ENCODE results near the gene GNPTG. TPM values are rescaled to one million over a fixed set of nuclear protein-coding genes. Genes with fewer than 3 reads are reported as not detected.

GNPTG gene
- total and polyA plus RNA-seq, 2 of the 8 experiments (the other 6 are each of a cell fraction or from before 2014, with no cell fraction given), result 26.2 to 51.2 TPM

DNA sequence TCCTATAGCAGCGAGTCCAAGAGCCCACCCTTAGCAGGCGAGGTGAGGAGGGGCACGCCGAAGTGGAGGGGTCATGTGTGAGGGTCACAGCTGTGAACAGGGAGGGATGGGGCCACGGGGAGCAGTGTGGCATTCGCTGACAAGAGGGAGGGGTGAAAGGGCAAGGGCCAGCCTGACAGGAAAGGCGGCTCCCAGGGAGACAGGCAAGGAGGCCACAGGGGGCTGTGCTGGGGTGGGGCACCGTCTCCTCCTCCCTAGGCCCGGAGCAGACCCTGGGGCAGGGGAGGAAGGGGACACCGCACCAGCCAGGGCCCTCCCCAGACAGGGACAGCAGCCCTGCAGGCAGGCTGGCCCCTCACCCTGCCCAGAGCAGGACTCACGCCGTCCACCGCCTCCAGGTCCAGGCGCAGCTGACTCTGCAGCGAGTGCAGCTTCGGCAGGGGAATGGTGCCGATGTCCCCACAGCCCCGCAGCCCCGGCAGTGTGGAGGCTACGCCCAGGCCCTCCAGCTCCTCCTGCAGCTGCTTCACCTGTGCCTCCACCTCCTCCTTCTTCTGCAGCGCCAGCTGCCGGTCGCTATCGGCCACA lies 15.1 kb downstream of the GNPTG start:
- peaks cover 0 to 5% of the 10 kb centered on the region in 2 experiments; a peak in 1 of 4 replicates for H3K79me2 ChIP-seq (ENCODE audit: control insufficient read depth in 1 of 2, insufficient read depth in 2 of 2, low read length in 2 of 2)
- no peak for FAIRE-seq
- POLR2A ChIA-PET (ENCODE audit: partially characterized antibody), result interaction anchor here (0.6 to 6.6 kb wide), 3 partner anchors 8 to 41 kb away, joined by 3 to 44 read pairs (median 3); no protein-coding TSS in a partner anchor

More for the DNA sequence above, 15.1 kb downstream of the GNPTG start:
- Histone ChIP-seq H3K4me1 (replicated peaks in 1 of 4; ENCODE audit: control insufficient read depth in 3 of 4, insufficient read depth in 4 of 4, low read length in 3 of 4) (no peaks in the 10 kb centered on the region), H3K9me3 (ENCODE audit: insufficient read depth in 2 of 2, low read depth in 1 of 2, low read length in 1 of 2) (no peaks in the 10 kb centered on the region), H2AFZ (ENCODE audit: low read length) (no peak overlapping the region), H3K4ac (replicated peaks; ENCODE audit: insufficient read length, low read depth, low read length) (no peak overlapping the region), H2AK5ac (ENCODE audit: low read depth, low read length) (no peak overlapping the region), H2BK120ac (replicated peaks; ENCODE audit: low read depth, low read length) (no peak overlapping the region), H3K14ac (ENCODE audit: insufficient read length) (no peak overlapping the region), H3K9ac (replicated peaks in 1 of 4; ENCODE audit: extremely low read depth in 1 of 4, low read depth in 3 of 4, low read length in 3 of 4) (no peak overlapping the region), H4K5ac (ENCODE audit: insufficient read length, low read depth, low read length) (no peak overlapping the region), H3K23ac (ENCODE audit: insufficient read length) (no peak overlapping the region), H3K4me2 (ENCODE audit: insufficient read depth in 1 of 2, low read depth in 2 of 2, low read length in 2 of 2) (no peak overlapping the region), H4K8ac (ENCODE audit: extremely low read depth, insufficient read depth, low read length) (no peak overlapping the region; the same call in 1 of the 2 replicates), H3K27ac (ENCODE audit: low read depth, low read length) (no peak overlapping the region), H3K27me3 (replicated peaks in 1 of 4; ENCODE audit: control insufficient read depth in 3 of 4, extremely low read depth in 1 of 4, insufficient read depth in 3 of 4, low read length in 3 of 4) (no peaks in the 10 kb centered on the region), H3K23me2 (ENCODE audit: low read depth, low read length) (no peaks in the 10 kb centered on the region), H2BK20ac (ENCODE audit: low read length) (no peak overlapping the region), H3K18ac (ENCODE audit: extremely low read depth, low read length) (no peak overlapping the region), H3K4me3 (ENCODE audit: extremely low read depth in 1 of 4, insufficient read depth in 2 of 4, low read depth in 3 of 4, low read length in 4 of 4) (no peak overlapping the region), H3K56ac (replicated peaks; ENCODE audit: insufficient read length, low read depth, low read length) (no peak overlapping the region), H3K79me1 (ENCODE audit: low read depth, low read length) (peaks cover 5% of the 10 kb centered on the region; the same call in 1 of the 2 replicates), H2BK12ac (ENCODE audit: low read depth, low read length) (no peak overlapping the region), H3K36me3 (ENCODE audit: control insufficient read depth in 2 of 4, insufficient read depth in 4 of 4, low read length in 3 of 4) (peaks cover 13 to 50% (median 21%) of the 10 kb centered on the region in 4 experiments), H4K20me1 (replicated peaks in 1 of 2; ENCODE audit: control insufficient read depth in 1 of 2, insufficient read depth in 2 of 2, low read length in 2 of 2) (peaks cover 5 to 26% of the 10 kb centered on the region in 2 experiments), H2BK5ac (ENCODE audit: low read depth, low read length) (no peak overlapping the region), H2BK15ac (ENCODE audit: low read length) (no peak overlapping the region), H4K91ac (replicated peaks; ENCODE audit: insufficient read length, low read length) (no peak overlapping the region)
- 95% methylated on average over 20 of the region's 24 CpGs; no CpG with 5 or more reads in 1 of the 2 experiments for WGBS, 2 experiments (ENCODE audit: extremely low coverage in 1 of 2, insufficient coverage in 1 of 2, insufficient read length in 1 of 2, insufficient replicate concordance in 2 of 2, low coverage in 1 of 2, low lambda C conversion rate in 2 of 2, missing lambda C conversion rate in 1 of 2)
- CTCF ChIA-PET (ENCODE audit: partially characterized antibody), result interaction anchor here (0.8 to 1.3 kb wide), 3 partner anchors 11 to 13 kb away, joined by 3 to 7 read pairs (median 4); no protein-coding TSS in a partner anchor
- no peak for DNase-seq (ENCODE audit: low read depth in 1 of 2, low spot score in 2 of 2)
